HepG2 (cell line): ENCODE data around the gene SAPCD2. TPM values are rescaled to one million over a fixed set of nuclear protein-coding genes. Genes with fewer than 3 reads are reported as not detected.

Experiments used
- ATAC-seq: fragments of 200-7000 bp; cut with Tn5 transposase; 3 replicates; pipeline ENCODE4 v1.9.1; 2020; ENCODE audit warnings: mild to moderate bottlenecking, moderate library complexity
- BruUV-seq: library from RNA; stranded (reverse); fragments of 400-500 nt; replicated peaks from 2 replicates; lab custom pipeline; 2021; lab: Mats Ljungman, UMichigan
- CTCF ChIA-PET: fragments of 300-600 bp; formaldehyde crosslinking; extraction: SDS; loops from one replicate; lab custom pipeline; 2021; ENCODE audit warnings: low total read pairs, inconsistent platforms, low intra/inter-chr PET ratio; lab: Yijun Ruan, JAX
- POLR2A ChIA-PET: fragments of 350-600 bp; sonication (Branson Sonifier 250); formaldehyde crosslinking; loops from one replicate; lab custom pipeline; 2020; ENCODE audit warnings: antibody characterized with exemption, inconsistent platforms; lab: Yijun Ruan, JAX
- DNase-seq: peaks from one replicate; pipeline ENCODE4 v3.0.0-alpha.2; 2015; ENCODE audit warnings: low spot score
- FAIRE-seq: peaks from 3 replicates; lab custom pipeline; 2011; peaks lifted over from hg19 to GRCh38; lab: Jason Lieb, UNC
- H2AFZ ChIP-seq: one replicate; pipeline ENCODE4 v1.6.1; 2011; ENCODE audit warnings: low read length, inconsistent platforms
- H3K27ac ChIP-seq: fragments of 300-600 bp; 3 replicates; pipeline ENCODE4 v1.8.0; 2011; ENCODE audit warnings: mixed run types, mild to moderate bottlenecking, mixed read lengths, low read length, inconsistent platforms; ENCODE audit not compliant: insufficient read depth; ENCODE audit errors: extremely low read length
- H3K27me3 ChIP-seq, 2 experiments: fragments of 200-600 bp in 1 of 2; 2 replicates in 1 of 2; 3 replicates in 1 of 2; pipeline versions ENCODE4 v1.6.0 to v1.8.0; 2011; ENCODE audit warnings: low read length in 2 of 2, mild to moderate bottlenecking in 2 of 2, moderate library complexity in 2 of 2, inconsistent platforms in 1 of 2; ENCODE audit not compliant: insufficient read depth in 2 of 2, control insufficient read depth in 1 of 2
- H3K36me3 ChIP-seq, 2 experiments: fragments of 200-600 bp in 1 of 2; replicated peaks in 1 of 2; 2 replicates in 1 of 2; 3 replicates in 1 of 2; pipeline versions ENCODE4 v1.5.1 to v1.8.0; 2011; ENCODE audit warnings: low read length in 2 of 2, inconsistent platforms in 1 of 2; ENCODE audit not compliant: insufficient read depth in 2 of 2, control insufficient read depth in 1 of 2
- H3K4me1 ChIP-seq: 2 replicates; pipeline ENCODE4 v1.5.1; 2012; ENCODE audit warnings: low read length, inconsistent platforms; ENCODE audit not compliant: insufficient read depth
- H3K4me2 ChIP-seq: 2 replicates; pipeline ENCODE4 v1.6.0; 2011; ENCODE audit warnings: low read depth, low read length, inconsistent platforms
- H3K4me3 ChIP-seq, 3 experiments: fragments of 200-600 bp in 1 of 3; sonication (generic), shearing (Covaris generic) in 1 of 3; replicated peaks in 1 of 3; 2 replicates each; pipeline ENCODE4 v1.5.1; 2011 to 2016; ENCODE audit warnings: low read length in 3 of 3, inconsistent platforms in 2 of 3, low read depth in 2 of 3, mild to moderate bottlenecking in 2 of 3, control low read depth in 1 of 3, mixed read lengths in 1 of 3; ENCODE audit not compliant: insufficient read depth in 1 of 3
- H3K79me2 ChIP-seq: one replicate; pipeline ENCODE4 v1.6.1; 2011; ENCODE audit warnings: low read length, inconsistent platforms; ENCODE audit not compliant: insufficient read depth
- H3K9ac ChIP-seq: 2 replicates; pipeline ENCODE4 v1.6.0; 2011; ENCODE audit warnings: mild to moderate bottlenecking, low read depth, low read length, inconsistent platforms; ENCODE audit not compliant: insufficient read depth
- H3K9me3 ChIP-seq: 2 replicates; pipeline ENCODE4 v1.5.1; 2012; ENCODE audit warnings: mild to moderate bottlenecking, low read length
- H4K20me1 ChIP-seq: 2 replicates; pipeline ENCODE4 v1.6.0; 2011; ENCODE audit warnings: inconsistent platforms, mild to moderate bottlenecking, low read length, moderate library complexity; ENCODE audit not compliant: insufficient read depth
- MTA1 ChIP-seq: sonication (generic); formaldehyde crosslinking; IDR thresholded peaks from 2 replicates; pipeline ENCODE4 v1.4.0; 2020; ENCODE audit warnings: missing genetic modification reagents, mild to moderate bottlenecking, borderline replicate concordance
- SCMH1 ChIP-seq: sonication (generic); formaldehyde crosslinking; IDR thresholded peaks from 2 replicates; pipeline ENCODE4 v1.9.0; 2021; ENCODE audit warnings: missing genetic modification reagents, mild to moderate bottlenecking, borderline replicate concordance
- ZBTB7A ChIP-seq: sonication (generic); formaldehyde crosslinking; IDR thresholded peaks from 2 replicates; pipeline ENCODE4 v1.8.0; 2022; ENCODE audit warnings: mild to moderate bottlenecking, missing genetic modification reagents
- ZNF33B ChIP-seq: sonication (generic); formaldehyde crosslinking; IDR thresholded peaks from 2 replicates; pipeline ENCODE4 v1.5.1; 2020; ENCODE audit warnings: mild to moderate bottlenecking, missing genetic modification reagents
- WGBS: methylation state at CpG from one replicate; pipeline ENCODE4 v1.1.6; 2017; ENCODE audit warnings: low lambda C conversion rate; 5-methylcytosine and 5-hydroxymethylcytosine counted together
- in situ Hi-C: cut with HindIII; loops from 2 replicates; pipeline ENCODE4 v1.10.0; 2017; ENCODE audit warnings: low pct_unique_long_range_greater_than_20kb; ENCODE audit not compliant: extremely low pct_ligation_motif_present
- intact Hi-C: fragments of 100-400 bp; cut with micrococcal nuclease; formaldehyde crosslinking; loops from one replicate; pipeline ENCODE4 v1.10.0; 2022; ENCODE audit not compliant: unreplicated experiment
- polyA plus RNA-seq, 8 experiments: library from polyadenylated mRNA; depleted of rRNA in 3 of 8; stranded (reverse) in 7 of 8; unstranded in 1 of 8; fragments of >200 nt; fragmentation: Illumina TruSeq in 4 of 8; extraction: Trizol in 4 of 8; gene quantifications; 2 replicates each; pipeline versions ENCODE4 v1.2.1 to v1.2.3, GENCODE V29; 2011 to 2016; ENCODE audit warnings: low read depth in 4 of 8, missing spikeins in 1 of 8, mixed read lengths in 1 of 8; ENCODE audit not compliant: insufficient read depth in 1 of 8
- total RNA-seq, 5 experiments: library from RNA; depleted of rRNA; stranded (reverse); fragments of >200 nt; fragmentation: Illumina TruSeq; extraction: Trizol; gene quantifications; 2 replicates each; pipeline ENCODE4 v1.2.3, GENCODE V29; 2016; ENCODE audit warnings: low read depth in 1 of 5

Gene SAPCD2
- total and polyA plus RNA-seq, 2 of the 13 experiments (the other 11 are each of a cell fraction or from before 2014, with no cell fraction given): 21.9 to 42.8 TPM

DNA sequence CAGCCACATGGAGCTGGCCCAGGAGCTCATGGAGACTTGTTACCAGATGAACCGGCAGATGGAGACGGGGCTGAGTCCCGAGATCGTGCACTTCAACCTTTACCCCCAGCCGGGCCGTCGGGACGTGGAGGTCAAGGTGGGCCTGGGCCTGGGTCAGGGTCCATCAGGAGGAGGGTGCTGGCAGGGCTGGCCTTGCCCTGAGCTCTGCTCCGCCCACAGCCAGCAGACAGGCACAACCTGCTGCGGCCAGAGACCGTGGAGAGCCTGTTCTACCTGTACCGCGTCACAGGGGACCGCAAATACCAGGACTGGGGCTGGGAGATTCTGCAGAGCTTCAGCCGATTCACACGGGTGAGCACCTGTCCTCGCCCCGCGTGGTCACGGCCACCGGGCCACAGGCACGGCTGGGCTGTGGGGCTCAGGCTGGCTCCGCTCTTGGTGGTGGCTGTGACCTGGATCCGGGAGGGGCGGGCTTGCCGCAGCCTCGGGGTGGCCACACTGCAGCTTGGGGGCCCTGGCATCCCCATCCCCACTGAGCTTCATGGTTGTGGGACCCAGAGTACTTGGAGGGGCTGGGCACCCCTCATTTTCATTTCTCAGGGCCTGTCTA is 37.1 kb upstream of the SAPCD2 start (continued):
- peak; percentile 64; the same call in 1 of the 2 replicates for TF ChIP-seq ZBTB7A (CRISPR knock-in tag)
- TF ChIP-seq SCMH1 (CRISPR knock-in tag): no peak

DNA sequence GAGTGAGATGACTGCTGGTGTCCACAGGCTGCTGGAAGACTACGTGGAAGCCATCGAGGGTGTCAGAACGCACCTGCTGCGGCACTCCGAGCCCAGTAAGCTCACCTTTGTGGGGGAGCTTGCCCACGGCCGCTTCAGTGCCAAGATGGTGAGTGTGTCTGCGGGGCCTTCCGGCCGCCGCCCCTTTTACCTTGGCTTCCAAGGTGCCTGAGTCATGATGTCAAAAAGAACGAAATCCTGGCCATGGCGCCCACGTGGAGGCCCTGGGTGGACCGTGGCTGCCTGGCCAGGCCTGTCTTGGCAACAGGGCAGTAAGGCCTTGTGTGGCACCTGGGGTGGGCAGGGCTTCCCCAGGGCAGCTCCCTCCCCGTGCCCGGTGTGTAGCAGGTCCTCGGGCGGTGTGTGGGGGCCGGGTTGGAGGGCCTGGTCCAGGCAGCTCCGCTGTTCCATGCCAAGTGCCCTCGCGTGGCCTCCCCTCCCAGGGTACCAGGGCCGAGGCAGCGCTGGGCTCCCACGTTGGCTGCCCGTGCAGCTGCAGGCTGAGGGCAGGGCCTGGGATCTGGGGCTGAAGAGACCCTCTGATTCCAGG is 36.4 kb upstream of the SAPCD2 start:
- no peak overlapping the region for H3K9ac ChIP-seq
- peaks cover 21% of the 10 kb centered on the region for H3K4me1 ChIP-seq
- no peak overlapping the region for H3K4me2 ChIP-seq
- no peak for FAIRE-seq
- no peaks in the 10 kb centered on the region for H3K9me3 ChIP-seq
- H3K27me3 ChIP-seq: no peaks in the 10 kb centered on the region
- intact Hi-C loops: no loop called here
- H4K20me1 ChIP-seq: no peaks in the 10 kb centered on the region
- no peak overlapping the region for H3K27ac ChIP-seq
- no peak overlapping the region for H3K4me3 ChIP-seq
- no TSS peak for BruUV-seq
- peaks cover 28 to 43% of the 10 kb centered on the region in 2 experiments for H3K36me3 ChIP-seq
- no peak for DNase-seq
- ATAC-seq: no peak
- 100% methylated on average over 2 of the region's 27 CpGs for WGBS
- H2AFZ ChIP-seq: no peak overlapping the region
- ChIA-PET POLR2A (interaction anchor here (1.1 kb wide), 1 partner anchor 20 kb away, joined by 4 read pairs; the partner anchor contains the start of gene MAN1B1), CTCF (no interaction called here)
- no peaks in the 10 kb centered on the region for H3K79me2 ChIP-seq
- in situ Hi-C loops: no loop called here
- TF ChIP-seq ZNF33B (no peak), MTA1 (CRISPR knock-in tag) (0 out of 2 replicates have a peak, but pooled peaks have one; percentile 2)
